GM23338 (cell line): Measurements from ENCODE around the gene MAD1L1. TPM values are rescaled to one million over a fixed set of nuclear protein-coding genes. Genes with fewer than 3 reads are reported as not detected.

ENCODE experiments used
- ATAC-seq: fragments of 200-7000 bp; cut with Tn5 transposase; 3 replicates; pipeline ENCODE4 v1.9.1; 2020
- DNase-seq: peaks from one replicate; pipeline ENCODE4 v3.0.0-alpha.2; 2015; ENCODE audit warnings: low spot score
- H2AFZ ChIP-seq: fragments of 200-600 bp; sonication (generic); 2 replicates; pipeline ENCODE4 v1.8.0; 2016; ENCODE audit warnings: antibody characterized with exemption, mild to moderate bottlenecking, moderate library complexity
- H3F3A ChIP-seq: fragments of 200-600 bp; sonication (generic); replicated peaks from 2 replicates; pipeline ENCODE4 v1.8.0; 2017; ENCODE audit warnings: antibody characterized with exemption, mixed run types, low read depth
- H3K27ac ChIP-seq: fragments of 200-600 bp; sonication (generic); 2 replicates; pipeline ENCODE4 v1.6.1; 2016; ENCODE audit warnings: low read depth
- H3K27me3 ChIP-seq: fragments of 200-600 bp; sonication (generic); 2 replicates; pipeline ENCODE4 v1.8.0; 2016; ENCODE audit warnings: mild to moderate bottlenecking, mixed run types, moderate library complexity; ENCODE audit not compliant: insufficient read depth
- H3K36me3 ChIP-seq: fragments of 200-600 bp; sonication (generic); 2 replicates; pipeline ENCODE4 v1.8.0; 2016; ENCODE audit warnings: mild to moderate bottlenecking; ENCODE audit not compliant: insufficient read depth
- H3K4me1 ChIP-seq: fragments of 200-600 bp; sonication (generic); 2 replicates; pipeline ENCODE4 v1.8.0; 2016; ENCODE audit warnings: mild to moderate bottlenecking, moderate library complexity; ENCODE audit not compliant: insufficient read depth
- H3K4me2 ChIP-seq: fragments of 200-600 bp; sonication (generic); 2 replicates; pipeline ENCODE4 v1.7.1; 2017; ENCODE audit warnings: mixed run types
- H3K4me3 ChIP-seq: fragments of 200-600 bp; sonication (generic); 2 replicates; pipeline ENCODE4 v1.6.1; 2016; ENCODE audit warnings: mixed run types
- H3K79me2 ChIP-seq: fragments of 200-600 bp; sonication (generic); replicated peaks from 2 replicates; pipeline ENCODE4 v1.8.0; 2017; ENCODE audit warnings: mild to moderate bottlenecking; ENCODE audit not compliant: insufficient read depth
- H3K9me2 ChIP-seq: fragments of 200-600 bp; sonication (generic); 2 replicates; pipeline ENCODE4 v1.8.0; 2017; ENCODE audit not compliant: insufficient read depth
- H4K20me1 ChIP-seq: fragments of 200-600 bp; sonication (generic); replicated peaks from 2 replicates; pipeline ENCODE4 v1.8.0; 2017; ENCODE audit warnings: mild to moderate bottlenecking; ENCODE audit not compliant: insufficient read depth
- H3K27ac Mint-ChIP-seq: 2 replicates; pipeline ENCODE4 v1.8.0; 2020; ENCODE audit warnings: inconsistent platforms, mild to moderate bottlenecking, moderate library complexity, mixed read lengths
- H3K27me3 Mint-ChIP-seq: 3 replicates; pipeline ENCODE4 v1.8.0; 2022; ENCODE audit warnings: low read depth, mild to moderate bottlenecking, moderate library complexity, mixed read lengths, inconsistent platforms; ENCODE audit not compliant: insufficient read depth, poor library complexity
- H3K36me3 Mint-ChIP-seq: 3 replicates; pipeline ENCODE4 v1.8.0; 2021; ENCODE audit warnings: low read depth, mild to moderate bottlenecking, inconsistent platforms, moderate library complexity, mixed read lengths
- H3K4me1 Mint-ChIP-seq: 3 replicates; pipeline ENCODE4 v1.8.0; 2020; ENCODE audit warnings: mild to moderate bottlenecking, inconsistent platforms, mixed read lengths
- H3K4me3 Mint-ChIP-seq: 3 replicates; pipeline ENCODE4 v1.8.0; 2021; ENCODE audit warnings: moderate library complexity, mild to moderate bottlenecking, inconsistent platforms, mixed read lengths
- H3K9me3 Mint-ChIP-seq: 3 replicates; pipeline ENCODE4 v1.8.0; 2020; ENCODE audit warnings: moderate library complexity, mild to moderate bottlenecking, inconsistent platforms, mixed read lengths
- CREB1 ChIP-seq: fragments of 250-450 bp; sonication (Bioruptor Pico); IDR thresholded peaks from 2 replicates; pipeline ENCODE4 v1.5.0; 2020; ENCODE audit warnings: low read depth, mild to moderate bottlenecking, moderate library complexity
- EZH2 ChIP-seq: fragments of 200-600 bp; sonication (generic); IDR thresholded peaks from one replicate; pipeline ENCODE4 v1.8.0; 2017; ENCODE audit warnings: antibody characterized with exemption, mild to moderate bottlenecking, low read depth; ENCODE audit not compliant: unreplicated experiment
- EZH2phosphoT487 ChIP-seq: fragments of 200-600 bp; sonication (generic); IDR thresholded peaks from one replicate; pipeline ENCODE4 v1.8.1; 2018; ENCODE audit warnings: antibody characterized with exemption; ENCODE audit not compliant: unreplicated experiment
- JUNB ChIP-seq: IDR thresholded peaks from one replicate; pipeline ENCODE4 v1.6.1; 2016; ENCODE audit warnings: antibody characterized with exemption; ENCODE audit not compliant: unreplicated experiment
- NANOG ChIP-seq: IDR thresholded peaks from 2 replicates; pipeline ENCODE4 v1.6.1; 2016; ENCODE audit warnings: antibody characterized with exemption, borderline replicate concordance
- POLR2AphosphoS5 ChIP-seq: IDR thresholded peaks from 2 replicates; pipeline ENCODE4 v1.6.1; 2016; ENCODE audit warnings: antibody characterized with exemption, low read depth
- STAT1 ChIP-seq: IDR thresholded peaks from one replicate; pipeline ENCODE4 v1.6.1; 2016; ENCODE audit warnings: antibody characterized with exemption; ENCODE audit not compliant: unreplicated experiment
- ZNF114 ChIP-seq: fragments of 250-450 bp; sonication (Bioruptor Pico); IDR thresholded peaks from 2 replicates; pipeline ENCODE4 v1.5.0; 2020; ENCODE audit warnings: mild to moderate bottlenecking, moderate library complexity
- ZNF331 ChIP-seq: fragments of 250-450 bp; sonication (Bioruptor Pico); IDR thresholded peaks from 2 replicates; pipeline ENCODE4 v1.5.0; 2020; ENCODE audit warnings: low read depth, mild to moderate bottlenecking, moderate library complexity
- polyA plus RNA-seq: library from polyadenylated mRNA; unstranded; fragments of >200 nt; fragmentation: Nextera tagmentation; extraction: Ambion mirVana; gene quantifications from 2 replicates; pipeline ENCODE4 v1.2.1, GENCODE V29; 2016
- total RNA-seq: library from RNA; depleted of rRNA; stranded (reverse); fragments of >200 nt; shearing (Covaris generic); gene quantifications from 2 replicates; pipeline ENCODE4 v1.2.3, GENCODE V29; 2014
- TF ChIP-seq, protein P1 (sequence below): fragments of 250-450 bp; sonication (Bioruptor Pico); IDR thresholded peaks from 2 replicates; pipeline ENCODE4 v1.5.0; 2020; ENCODE audit warnings: mild to moderate bottlenecking, moderate library complexity
- TF ChIP-seq, protein P2 (sequence below), 2 experiments: fragments of 200-600 bp in 1 of 2; sonication (generic) in 1 of 2; conservative IDR thresholded peaks; 2 replicates each; pipeline versions ENCODE4 v1.5.1 to v1.6.1; 2016 to 2017; ENCODE audit warnings: antibody characterized with exemption in 2 of 2, low read depth in 2 of 2, mild to moderate bottlenecking in 2 of 2, moderate library complexity in 1 of 2
- TF ChIP-seq, protein P3 (sequence below): IDR thresholded peaks from 2 replicates; pipeline ENCODE4 v1.6.1; 2016; ENCODE audit warnings: antibody characterized with exemption
- TF ChIP-seq, protein P4 (sequence below): IDR thresholded peaks from one replicate; pipeline ENCODE4 v1.6.1; 2018; ENCODE audit warnings: antibody characterized with exemption; ENCODE audit not compliant: unreplicated experiment

The MAD1L1 gene
- total and polyA plus RNA-seq, 2 experiments from 2014 or later = 40.3 to 59.3 TPM

DNA sequence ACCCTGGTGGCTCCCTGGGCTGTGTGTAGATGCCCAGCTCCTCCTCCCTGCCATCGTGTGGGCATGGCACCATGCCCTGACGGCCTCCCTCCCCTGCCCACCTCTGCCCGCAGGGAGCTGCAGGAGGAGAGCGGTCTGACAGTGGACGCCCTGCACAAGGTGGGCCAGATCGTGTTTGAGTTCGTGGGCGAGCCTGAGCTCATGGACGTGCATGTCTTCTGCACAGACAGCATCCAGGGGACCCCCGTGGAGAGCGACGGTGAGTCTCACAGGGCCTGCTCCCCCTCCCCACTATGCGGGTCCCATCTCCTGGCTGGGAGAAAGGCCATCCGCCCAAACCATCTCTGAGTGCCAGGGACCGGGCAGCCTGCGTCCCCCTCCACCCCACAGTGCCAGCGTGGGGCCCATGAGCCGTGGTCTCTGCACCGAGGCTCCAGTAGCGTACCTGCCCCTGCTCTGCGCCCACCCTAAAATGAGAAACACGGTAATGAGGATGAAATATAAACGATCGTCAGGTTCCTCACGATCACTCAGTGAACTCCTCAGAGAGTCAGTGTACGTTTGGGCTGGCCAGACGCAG, 17.1 kb upstream of the MAD1L1 start:
- H3K27me3 ChIP-seq = no peaks in the 10 kb centered on the region
- no peak overlapping the region for H2AFZ ChIP-seq
- Mint-ChIP-seq H3K9me3 (no peaks in the 10 kb centered on the region), H3K27me3 (peaks cover 14% of the 10 kb centered on the region), H3K4me1 (peaks cover 3% of the 10 kb centered on the region; the same call in 2 of the 3 replicates), H3K27ac (no peak overlapping the region), H3K36me3 (peaks cover 21% of the 10 kb centered on the region), H3K4me3 (no peak overlapping the region)
- no peaks in the 10 kb centered on the region; the same call in 1 of the 2 replicates for H4K20me1 ChIP-seq
- H3F3A ChIP-seq = no peaks in the 10 kb centered on the region
- TF ChIP-seq JUNB = no peak
- TF ChIP-seq, protein P1, sequence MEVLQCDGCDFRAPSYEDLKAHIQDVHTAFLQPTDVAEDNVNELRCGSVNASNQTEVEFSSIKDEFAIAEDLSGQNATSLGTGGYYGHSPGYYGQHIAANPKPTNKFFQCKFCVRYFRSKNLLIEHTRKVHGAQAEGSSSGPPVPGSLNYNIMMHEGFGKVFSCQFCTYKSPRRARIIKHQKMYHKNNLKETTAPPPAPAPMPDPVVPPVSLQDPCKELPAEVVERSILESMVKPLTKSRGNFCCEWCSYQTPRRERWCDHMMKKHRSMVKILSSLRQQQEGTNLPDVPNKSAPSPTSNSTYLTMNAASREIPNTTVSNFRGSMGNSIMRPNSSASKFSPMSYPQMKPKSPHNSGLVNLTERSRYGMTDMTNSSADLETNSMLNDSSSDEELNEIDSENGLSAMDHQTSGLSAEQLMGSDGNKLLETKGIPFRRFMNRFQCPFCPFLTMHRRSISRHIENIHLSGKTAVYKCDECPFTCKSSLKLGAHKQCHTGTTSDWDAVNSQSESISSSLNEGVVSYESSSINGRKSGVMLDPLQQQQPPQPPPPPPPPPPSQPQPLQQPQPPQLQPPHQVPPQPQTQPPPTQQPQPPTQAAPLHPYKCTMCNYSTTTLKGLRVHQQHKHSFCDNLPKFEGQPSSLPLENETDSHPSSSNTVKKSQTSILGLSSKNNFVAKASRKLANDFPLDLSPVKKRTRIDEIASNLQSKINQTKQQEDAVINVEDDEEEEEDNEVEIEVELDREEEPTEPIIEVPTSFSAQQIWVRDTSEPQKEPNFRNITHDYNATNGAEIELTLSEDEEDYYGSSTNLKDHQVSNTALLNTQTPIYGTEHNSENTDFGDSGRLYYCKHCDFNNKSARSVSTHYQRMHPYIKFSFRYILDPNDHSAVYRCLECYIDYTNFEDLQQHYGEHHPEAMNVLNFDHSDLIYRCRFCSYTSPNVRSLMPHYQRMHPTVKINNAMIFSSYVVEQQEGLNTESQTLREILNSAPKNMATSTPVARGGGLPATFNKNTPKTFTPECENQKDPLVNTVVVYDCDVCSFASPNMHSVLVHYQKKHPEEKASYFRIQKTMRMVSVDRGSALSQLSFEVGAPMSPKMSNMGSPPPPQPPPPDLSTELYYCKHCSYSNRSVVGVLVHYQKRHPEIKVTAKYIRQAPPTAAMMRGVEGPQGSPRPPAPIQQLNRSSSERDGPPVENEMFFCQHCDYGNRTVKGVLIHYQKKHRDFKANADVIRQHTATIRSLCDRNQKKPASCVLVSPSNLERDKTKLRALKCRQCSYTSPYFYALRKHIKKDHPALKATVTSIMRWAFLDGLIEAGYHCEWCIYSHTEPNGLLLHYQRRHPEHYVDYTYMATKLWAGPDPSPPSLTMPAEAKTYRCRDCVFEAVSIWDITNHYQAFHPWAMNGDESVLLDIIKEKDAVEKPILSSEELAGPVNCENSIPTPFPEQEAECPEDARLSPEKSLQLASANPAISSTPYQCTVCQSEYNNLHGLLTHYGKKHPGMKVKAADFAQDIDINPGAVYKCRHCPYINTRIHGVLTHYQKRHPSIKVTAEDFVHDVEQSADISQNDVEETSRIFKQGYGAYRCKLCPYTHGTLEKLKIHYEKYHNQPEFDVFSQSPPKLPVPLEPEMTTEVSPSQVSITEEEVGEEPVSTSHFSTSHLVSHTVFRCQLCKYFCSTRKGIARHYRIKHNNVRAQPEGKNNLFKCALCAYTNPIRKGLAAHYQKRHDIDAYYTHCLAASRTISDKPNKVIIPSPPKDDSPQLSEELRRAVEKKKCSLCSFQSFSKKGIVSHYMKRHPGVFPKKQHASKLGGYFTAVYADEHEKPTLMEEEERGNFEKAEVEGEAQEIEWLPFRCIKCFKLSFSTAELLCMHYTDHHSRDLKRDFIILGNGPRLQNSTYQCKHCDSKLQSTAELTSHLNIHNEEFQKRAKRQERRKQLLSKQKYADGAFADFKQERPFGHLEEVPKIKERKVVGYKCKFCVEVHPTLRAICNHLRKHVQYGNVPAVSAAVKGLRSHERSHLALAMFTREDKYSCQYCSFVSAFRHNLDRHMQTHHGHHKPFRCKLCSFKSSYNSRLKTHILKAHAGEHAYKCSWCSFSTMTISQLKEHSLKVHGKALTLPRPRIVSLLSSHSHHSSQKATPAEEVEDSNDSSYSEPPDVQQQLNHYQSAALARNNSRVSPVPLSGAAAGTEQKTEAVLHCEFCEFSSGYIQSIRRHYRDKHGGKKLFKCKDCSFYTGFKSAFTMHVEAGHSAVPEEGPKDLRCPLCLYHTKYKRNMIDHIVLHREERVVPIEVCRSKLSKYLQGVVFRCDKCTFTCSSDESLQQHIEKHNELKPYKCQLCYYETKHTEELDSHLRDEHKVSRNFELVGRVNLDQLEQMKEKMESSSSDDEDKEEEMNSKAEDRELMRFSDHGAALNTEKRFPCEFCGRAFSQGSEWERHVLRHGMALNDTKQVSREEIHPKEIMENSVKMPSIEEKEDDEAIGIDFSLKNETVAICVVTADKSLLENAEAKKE (CRISPR knock-in tag) = no peak
- TF ChIP-seq ZNF331 (CRISPR knock-in tag) = no peak
- no peak for TF ChIP-seq EZH2
- no peak for TF ChIP-seq NANOG
- no peak for TF ChIP-seq CREB1 (CRISPR knock-in tag)
- TF ChIP-seq, protein P2, sequence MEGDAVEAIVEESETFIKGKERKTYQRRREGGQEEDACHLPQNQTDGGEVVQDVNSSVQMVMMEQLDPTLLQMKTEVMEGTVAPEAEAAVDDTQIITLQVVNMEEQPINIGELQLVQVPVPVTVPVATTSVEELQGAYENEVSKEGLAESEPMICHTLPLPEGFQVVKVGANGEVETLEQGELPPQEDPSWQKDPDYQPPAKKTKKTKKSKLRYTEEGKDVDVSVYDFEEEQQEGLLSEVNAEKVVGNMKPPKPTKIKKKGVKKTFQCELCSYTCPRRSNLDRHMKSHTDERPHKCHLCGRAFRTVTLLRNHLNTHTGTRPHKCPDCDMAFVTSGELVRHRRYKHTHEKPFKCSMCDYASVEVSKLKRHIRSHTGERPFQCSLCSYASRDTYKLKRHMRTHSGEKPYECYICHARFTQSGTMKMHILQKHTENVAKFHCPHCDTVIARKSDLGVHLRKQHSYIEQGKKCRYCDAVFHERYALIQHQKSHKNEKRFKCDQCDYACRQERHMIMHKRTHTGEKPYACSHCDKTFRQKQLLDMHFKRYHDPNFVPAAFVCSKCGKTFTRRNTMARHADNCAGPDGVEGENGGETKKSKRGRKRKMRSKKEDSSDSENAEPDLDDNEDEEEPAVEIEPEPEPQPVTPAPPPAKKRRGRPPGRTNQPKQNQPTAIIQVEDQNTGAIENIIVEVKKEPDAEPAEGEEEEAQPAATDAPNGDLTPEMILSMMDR (conservative IDR thresholded peaks at IDR 0.05; ENCODE audit: low read depth in 2 of 2) = no peak
- TF ChIP-seq, protein P3, sequence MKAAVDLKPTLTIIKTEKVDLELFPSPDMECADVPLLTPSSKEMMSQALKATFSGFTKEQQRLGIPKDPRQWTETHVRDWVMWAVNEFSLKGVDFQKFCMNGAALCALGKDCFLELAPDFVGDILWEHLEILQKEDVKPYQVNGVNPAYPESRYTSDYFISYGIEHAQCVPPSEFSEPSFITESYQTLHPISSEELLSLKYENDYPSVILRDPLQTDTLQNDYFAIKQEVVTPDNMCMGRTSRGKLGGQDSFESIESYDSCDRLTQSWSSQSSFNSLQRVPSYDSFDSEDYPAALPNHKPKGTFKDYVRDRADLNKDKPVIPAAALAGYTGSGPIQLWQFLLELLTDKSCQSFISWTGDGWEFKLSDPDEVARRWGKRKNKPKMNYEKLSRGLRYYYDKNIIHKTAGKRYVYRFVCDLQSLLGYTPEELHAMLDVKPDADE = no peak
- TF ChIP-seq EZH2phosphoT487 = no peak
- TF ChIP-seq POLR2AphosphoS5 = no peak
- TF ChIP-seq, protein P4, sequence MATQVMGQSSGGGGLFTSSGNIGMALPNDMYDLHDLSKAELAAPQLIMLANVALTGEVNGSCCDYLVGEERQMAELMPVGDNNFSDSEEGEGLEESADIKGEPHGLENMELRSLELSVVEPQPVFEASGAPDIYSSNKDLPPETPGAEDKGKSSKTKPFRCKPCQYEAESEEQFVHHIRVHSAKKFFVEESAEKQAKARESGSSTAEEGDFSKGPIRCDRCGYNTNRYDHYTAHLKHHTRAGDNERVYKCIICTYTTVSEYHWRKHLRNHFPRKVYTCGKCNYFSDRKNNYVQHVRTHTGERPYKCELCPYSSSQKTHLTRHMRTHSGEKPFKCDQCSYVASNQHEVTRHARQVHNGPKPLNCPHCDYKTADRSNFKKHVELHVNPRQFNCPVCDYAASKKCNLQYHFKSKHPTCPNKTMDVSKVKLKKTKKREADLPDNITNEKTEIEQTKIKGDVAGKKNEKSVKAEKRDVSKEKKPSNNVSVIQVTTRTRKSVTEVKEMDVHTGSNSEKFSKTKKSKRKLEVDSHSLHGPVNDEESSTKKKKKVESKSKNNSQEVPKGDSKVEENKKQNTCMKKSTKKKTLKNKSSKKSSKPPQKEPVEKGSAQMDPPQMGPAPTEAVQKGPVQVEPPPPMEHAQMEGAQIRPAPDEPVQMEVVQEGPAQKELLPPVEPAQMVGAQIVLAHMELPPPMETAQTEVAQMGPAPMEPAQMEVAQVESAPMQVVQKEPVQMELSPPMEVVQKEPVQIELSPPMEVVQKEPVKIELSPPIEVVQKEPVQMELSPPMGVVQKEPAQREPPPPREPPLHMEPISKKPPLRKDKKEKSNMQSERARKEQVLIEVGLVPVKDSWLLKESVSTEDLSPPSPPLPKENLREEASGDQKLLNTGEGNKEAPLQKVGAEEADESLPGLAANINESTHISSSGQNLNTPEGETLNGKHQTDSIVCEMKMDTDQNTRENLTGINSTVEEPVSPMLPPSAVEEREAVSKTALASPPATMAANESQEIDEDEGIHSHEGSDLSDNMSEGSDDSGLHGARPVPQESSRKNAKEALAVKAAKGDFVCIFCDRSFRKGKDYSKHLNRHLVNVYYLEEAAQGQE = no peak
- TF ChIP-seq ZNF114 = no peak
- TF ChIP-seq STAT1 = no peak
- ATAC-seq (no peak), DNase-seq (no peak)
- H3K4me2 ChIP-seq = no peak overlapping the region
- no peaks in the 10 kb centered on the region for H3K79me2 ChIP-seq
- no peaks in the 10 kb centered on the region; the same call in 1 of the 2 replicates for H3K36me3 ChIP-seq
- no peaks in the 10 kb centered on the region for H3K9me2 ChIP-seq
- no peak overlapping the region for H3K4me3 ChIP-seq
- no peaks in the 10 kb centered on the region for H3K4me1 ChIP-seq
- H3K27ac ChIP-seq = no peak overlapping the region
